ENCODE results near the gene TMEM129.

DNA sequence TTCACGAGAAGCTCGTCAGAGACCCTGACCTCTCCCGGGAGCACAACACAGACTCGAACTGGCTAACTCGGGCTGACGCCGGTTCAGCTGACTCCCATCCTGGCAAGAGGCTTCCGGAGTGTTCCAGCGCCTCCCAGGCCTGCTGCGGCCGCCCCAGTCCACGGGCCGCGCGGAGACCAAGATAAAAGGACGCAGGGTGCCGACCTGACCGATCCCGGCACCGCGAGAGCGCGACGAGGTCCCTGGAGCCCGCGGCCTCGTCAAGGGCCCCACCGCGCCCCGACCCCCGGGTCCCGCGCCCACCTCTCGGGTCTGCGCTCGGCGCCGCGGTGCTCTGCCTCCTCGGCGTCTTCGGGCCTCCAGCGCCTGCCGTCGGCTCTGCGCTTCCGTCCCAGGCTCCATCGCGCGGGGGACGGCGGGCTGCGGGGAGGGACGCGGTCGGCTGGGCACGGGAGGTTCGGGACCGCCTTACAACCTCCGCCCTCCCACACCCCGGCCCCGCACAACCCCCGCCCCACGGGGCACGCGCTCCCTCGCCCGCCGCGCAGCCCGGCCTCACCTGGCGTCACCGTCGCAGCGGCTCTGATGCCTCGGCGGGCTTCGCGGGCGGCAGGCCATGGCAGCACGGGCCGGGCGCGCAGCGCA is 9.4 kb downstream of the TMEM129 start:
- TF ChIP-seq, protein P1, sequence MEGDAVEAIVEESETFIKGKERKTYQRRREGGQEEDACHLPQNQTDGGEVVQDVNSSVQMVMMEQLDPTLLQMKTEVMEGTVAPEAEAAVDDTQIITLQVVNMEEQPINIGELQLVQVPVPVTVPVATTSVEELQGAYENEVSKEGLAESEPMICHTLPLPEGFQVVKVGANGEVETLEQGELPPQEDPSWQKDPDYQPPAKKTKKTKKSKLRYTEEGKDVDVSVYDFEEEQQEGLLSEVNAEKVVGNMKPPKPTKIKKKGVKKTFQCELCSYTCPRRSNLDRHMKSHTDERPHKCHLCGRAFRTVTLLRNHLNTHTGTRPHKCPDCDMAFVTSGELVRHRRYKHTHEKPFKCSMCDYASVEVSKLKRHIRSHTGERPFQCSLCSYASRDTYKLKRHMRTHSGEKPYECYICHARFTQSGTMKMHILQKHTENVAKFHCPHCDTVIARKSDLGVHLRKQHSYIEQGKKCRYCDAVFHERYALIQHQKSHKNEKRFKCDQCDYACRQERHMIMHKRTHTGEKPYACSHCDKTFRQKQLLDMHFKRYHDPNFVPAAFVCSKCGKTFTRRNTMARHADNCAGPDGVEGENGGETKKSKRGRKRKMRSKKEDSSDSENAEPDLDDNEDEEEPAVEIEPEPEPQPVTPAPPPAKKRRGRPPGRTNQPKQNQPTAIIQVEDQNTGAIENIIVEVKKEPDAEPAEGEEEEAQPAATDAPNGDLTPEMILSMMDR (IDR thresholded peaks at IDR 0.05), result no peak
- TF ChIP-seq EZH2 (IDR thresholded peaks at IDR 0.05), result no peak
- TF ChIP-seq EZH2phosphoT487 (IDR thresholded peaks at IDR 0.05), result no peak

Data from neural progenitor cell (in vitro differentiated cells).